Measurements from ENCODE around the gene ZBTB33.

DNA sequence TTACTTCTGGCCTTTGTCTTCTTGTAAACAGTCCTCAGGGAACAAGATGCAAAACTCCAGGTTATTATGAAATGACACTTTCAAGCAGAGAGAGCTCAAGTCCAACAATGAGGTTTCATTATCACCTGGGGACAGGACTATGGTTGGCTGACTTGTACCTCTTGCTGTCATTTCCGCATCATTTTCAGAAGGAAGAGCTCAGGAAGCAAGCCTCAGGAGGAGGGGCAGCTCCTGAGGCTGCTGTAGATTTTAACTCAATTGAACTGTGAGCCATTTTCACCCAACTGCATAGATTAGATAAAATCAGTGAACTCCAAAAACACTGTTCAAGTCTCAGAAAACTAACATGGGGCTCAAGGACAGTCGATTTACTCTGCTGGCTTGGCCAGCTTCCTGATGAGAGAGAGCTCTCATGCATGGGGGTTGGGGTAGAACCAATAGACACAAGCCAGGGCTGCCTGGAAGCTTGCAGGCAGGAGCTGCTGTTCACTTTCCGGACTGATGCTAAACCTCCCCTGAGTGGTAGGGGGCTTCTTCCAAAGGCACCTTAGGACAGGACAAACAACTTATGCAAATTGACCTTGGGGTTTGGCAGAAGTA lies 37.0 kb downstream of the ZBTB33 start:
- TF ChIP-seq POLR2A (IDR thresholded peaks at IDR 0.05; ENCODE audit: low read length) (no peak), GATA1 (IDR thresholded peaks at IDR 0.05; ENCODE audit: low read depth, low read length) (no peak)

Data from erythroblast (primary cell).